SK-N-SH treated with all-trans-retinoic acid at 6 μM for 48 hours (cell line): ENCODE measurements around the gene ASCL2.
"Not testable (repeated sequence)": the region's sequence is repeated elsewhere in the genome, so short reads cannot be mapped to it uniquely, and the experiment has no call there.

Source experiments
- ATAC-seq: fragments of 200-7000 bp; cut with Tn5 transposase; 3 replicates; pipeline ENCODE4 v1.9.1; 2020; ENCODE audit warnings: mild to moderate bottlenecking, moderate library complexity
- ARNTL ChIP-seq: fragments of 450-650 bp; formaldehyde crosslinking; IDR thresholded peaks from 2 replicates; pipeline ENCODE4 v1.5.0; 2020; ENCODE audit warnings: low read depth, mild to moderate bottlenecking, moderate library complexity, borderline replicate concordance
- BACH2 ChIP-seq: fragments of 250-450 bp; sonication (Bioruptor Pico); IDR thresholded peaks from 2 replicates; pipeline ENCODE4 v1.9.0; 2021; ENCODE audit warnings: mild to moderate bottlenecking, borderline replicate concordance
- CREB5 ChIP-seq: fragments of 250-450 bp; sonication (Bioruptor Pico); IDR thresholded peaks from 2 replicates; pipeline ENCODE4 v1.5.1; 2020; ENCODE audit warnings: low read depth, mild to moderate bottlenecking, moderate library complexity
- CSDC2 ChIP-seq: fragments of 250-450 bp; sonication (Bioruptor Pico); IDR thresholded peaks from 2 replicates; pipeline ENCODE4 v1.5.0; 2020; ENCODE audit warnings: mild to moderate bottlenecking, moderate library complexity
- CSRNP3 ChIP-seq: fragments of 250-450 bp; sonication (Bioruptor Pico); IDR thresholded peaks from 2 replicates; pipeline ENCODE4 v1.5.1; 2021; ENCODE audit warnings: mild to moderate bottlenecking, moderate library complexity
- GLIS3 ChIP-seq: fragments of 250-450 bp; sonication (Bioruptor Pico); IDR thresholded peaks from 2 replicates; pipeline ENCODE4 v1.5.0; 2020; ENCODE audit warnings: mild to moderate bottlenecking, moderate library complexity
- OSR1 ChIP-seq: fragments of 250-450 bp; sonication (Bioruptor Pico); IDR thresholded peaks from 2 replicates; pipeline ENCODE4 v1.8.0; 2022; ENCODE audit warnings: moderate library complexity, mild to moderate bottlenecking, inconsistent platforms
- PATZ1 ChIP-seq: fragments of 250-450 bp; sonication (Bioruptor Pico); IDR thresholded peaks from 2 replicates; pipeline ENCODE4 v1.8.0; 2020; ENCODE audit warnings: mild to moderate bottlenecking, moderate library complexity, borderline replicate concordance
- PPARA ChIP-seq: fragments of 250-450 bp; sonication (Bioruptor Pico); IDR thresholded peaks from 2 replicates; pipeline ENCODE4 v1.5.0; 2020; ENCODE audit warnings: mild to moderate bottlenecking, borderline replicate concordance
- SNAI2 ChIP-seq: fragments of 250-450 bp; sonication (Bioruptor Pico); IDR thresholded peaks from 2 replicates; pipeline ENCODE4 v1.5.0; 2020; ENCODE audit warnings: mild to moderate bottlenecking, moderate library complexity
- TOX ChIP-seq: fragments of 250-450 bp; sonication (Bioruptor Pico); IDR thresholded peaks from 2 replicates; pipeline ENCODE4 v1.8.0; 2021; ENCODE audit warnings: mild to moderate bottlenecking, moderate library complexity, borderline replicate concordance
- TSHZ2 ChIP-seq: fragments of 250-450 bp; sonication (Bioruptor Pico); IDR thresholded peaks from 2 replicates; pipeline ENCODE4 v1.5.0; 2020; ENCODE audit warnings: mild to moderate bottlenecking, moderate library complexity
- ZC3H10 ChIP-seq: fragments of 250-450 bp; sonication (Bioruptor Pico); IDR thresholded peaks from 2 replicates; pipeline ENCODE4 v1.5.1; 2021; ENCODE audit warnings: mild to moderate bottlenecking, moderate library complexity
- ZFP3 ChIP-seq: fragments of 250-450 bp; sonication (Bioruptor Pico); IDR thresholded peaks from 2 replicates; pipeline ENCODE4 v1.5.0; 2020; ENCODE audit warnings: mild to moderate bottlenecking, moderate library complexity
- ZFP30 ChIP-seq: fragments of 450-650 bp; formaldehyde crosslinking; IDR thresholded peaks from 2 replicates; pipeline ENCODE4 v1.5.0; 2022; ENCODE audit warnings: mild to moderate bottlenecking, moderate library complexity
- ZNF70 ChIP-seq: fragments of 450-650 bp; formaldehyde crosslinking; IDR thresholded peaks from 2 replicates; pipeline ENCODE4 v1.5.0; 2020; ENCODE audit warnings: mild to moderate bottlenecking, moderate library complexity

Gene ASCL2

GRCh38 chr11:2240834-2241233, 29.6 kb downstream of the ASCL2 start (continued):
- no peak for TF ChIP-seq TSHZ2
- TF ChIP-seq CREB5: no peak
- no peak for TF ChIP-seq OSR1
- no peak for TF ChIP-seq ZC3H10 (CRISPR knock-in tag)

GRCh38 chr11:2237457-2238238, 32.7 kb downstream of the ASCL2 start:
- TF ChIP-seq ZFP30 (no peak), PPARA (CRISPR knock-in tag) (no peak), TOX (CRISPR knock-in tag) (no peak), SNAI2 (no peak)
- no peak for ATAC-seq

- not testable (repeated sequence) for ATAC-seq
Observed at GRCh38 chr11:2236381-2237134, 33.8 kb downstream of the ASCL2 start.

GRCh38 chr11:2235588-2236326, 34.6 kb downstream of the ASCL2 start:
- no peak for ATAC-seq
- TF ChIP-seq ARNTL (no peak), TOX (CRISPR knock-in tag) (no peak), GLIS3 (no peak), ZFP30 (no peak), OSR1 (no peak), BACH2 (CRISPR knock-in tag) (no peak), CSDC2 (CRISPR knock-in tag) (no peak), ZC3H10 (CRISPR knock-in tag) (no peak), CSRNP3 (CRISPR knock-in tag) (no peak), TSHZ2 (no peak), PATZ1 (CRISPR knock-in tag) (no peak), ZFP3 (CRISPR knock-in tag) (no peak), CREB5 (no peak), ZNF70 (CRISPR knock-in tag) (no peak), SNAI2 (no peak)
